Panc1 (cell line): Measurements from ENCODE around the gene AMPD1.

Experiments used
- CTCF ChIP-seq: fragments of 450-650 bp; IDR thresholded peaks from 2 replicates; pipeline ENCODE4 v1.5.1; 2017; ENCODE audit warnings: mild to moderate bottlenecking
- POLR2AphosphoS5 ChIP-seq: IDR thresholded peaks from 2 replicates; pipeline ENCODE4 v1.6.1; 2012; ENCODE audit warnings: mild to moderate bottlenecking, low read depth, low read length, moderate library complexity
- SIN3A ChIP-seq: IDR thresholded peaks from 2 replicates; pipeline ENCODE4 v1.6.1; 2012; ENCODE audit warnings: low read depth, mild to moderate bottlenecking, low read length, moderate library complexity, borderline replicate concordance; ENCODE audit not compliant: insufficient read depth
- TCF7L2 ChIP-seq: IDR thresholded peaks from 2 replicates; pipeline ENCODE4 v1.6.1; 2011; ENCODE audit warnings: mild to moderate bottlenecking, low read depth, low read length, inconsistent platforms
- TF ChIP-seq, protein P1 (sequence below), 2 experiments: IDR thresholded peaks; 2 replicates each; pipeline ENCODE4 v1.6.1; 2011 to 2012; ENCODE audit warnings: low read depth in 2 of 2, control low read depth in 1 of 2, low read length in 1 of 2, mild to moderate bottlenecking in 1 of 2, moderate library complexity in 1 of 2; ENCODE audit not compliant: insufficient read depth in 1 of 2

- TF ChIP-seq POLR2AphosphoS5, result no peak
- TF ChIP-seq CTCF, result no peak
- TF ChIP-seq, protein P1, sequence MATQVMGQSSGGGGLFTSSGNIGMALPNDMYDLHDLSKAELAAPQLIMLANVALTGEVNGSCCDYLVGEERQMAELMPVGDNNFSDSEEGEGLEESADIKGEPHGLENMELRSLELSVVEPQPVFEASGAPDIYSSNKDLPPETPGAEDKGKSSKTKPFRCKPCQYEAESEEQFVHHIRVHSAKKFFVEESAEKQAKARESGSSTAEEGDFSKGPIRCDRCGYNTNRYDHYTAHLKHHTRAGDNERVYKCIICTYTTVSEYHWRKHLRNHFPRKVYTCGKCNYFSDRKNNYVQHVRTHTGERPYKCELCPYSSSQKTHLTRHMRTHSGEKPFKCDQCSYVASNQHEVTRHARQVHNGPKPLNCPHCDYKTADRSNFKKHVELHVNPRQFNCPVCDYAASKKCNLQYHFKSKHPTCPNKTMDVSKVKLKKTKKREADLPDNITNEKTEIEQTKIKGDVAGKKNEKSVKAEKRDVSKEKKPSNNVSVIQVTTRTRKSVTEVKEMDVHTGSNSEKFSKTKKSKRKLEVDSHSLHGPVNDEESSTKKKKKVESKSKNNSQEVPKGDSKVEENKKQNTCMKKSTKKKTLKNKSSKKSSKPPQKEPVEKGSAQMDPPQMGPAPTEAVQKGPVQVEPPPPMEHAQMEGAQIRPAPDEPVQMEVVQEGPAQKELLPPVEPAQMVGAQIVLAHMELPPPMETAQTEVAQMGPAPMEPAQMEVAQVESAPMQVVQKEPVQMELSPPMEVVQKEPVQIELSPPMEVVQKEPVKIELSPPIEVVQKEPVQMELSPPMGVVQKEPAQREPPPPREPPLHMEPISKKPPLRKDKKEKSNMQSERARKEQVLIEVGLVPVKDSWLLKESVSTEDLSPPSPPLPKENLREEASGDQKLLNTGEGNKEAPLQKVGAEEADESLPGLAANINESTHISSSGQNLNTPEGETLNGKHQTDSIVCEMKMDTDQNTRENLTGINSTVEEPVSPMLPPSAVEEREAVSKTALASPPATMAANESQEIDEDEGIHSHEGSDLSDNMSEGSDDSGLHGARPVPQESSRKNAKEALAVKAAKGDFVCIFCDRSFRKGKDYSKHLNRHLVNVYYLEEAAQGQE (IDR thresholded peaks at IDR 0.05; ENCODE audit: insufficient read depth in 1 of 2, low read depth in 2 of 2, low read length in 1 of 2), result no peak
- no peak for TF ChIP-seq TCF7L2
- no peak for TF ChIP-seq SIN3A
Measured at GRCh38 chr1:114688526-114688925, 6.8 kb downstream of the AMPD1 start.
